Panc1 (cell line): ENCODE data around the gene HERC4. TPM values are rescaled to one million over a fixed set of nuclear protein-coding genes. Genes with fewer than 3 reads are reported as not detected.

Source experiments
- ATAC-seq: fragments of 200-7000 bp; cut with Tn5 transposase; 2 replicates; pipeline ENCODE4 v1.9.1; 2020; ENCODE audit warnings: mild to moderate bottlenecking, moderate library complexity
- BruUV-seq: library from RNA; stranded (reverse); fragments of 400-500 nt; replicated peaks from 2 replicates; lab custom pipeline; 2021; lab: Mats Ljungman, UMichigan
- CTCF ChIA-PET: fragments of 300-600 bp; sonication (Branson Sonifier 250); formaldehyde crosslinking; loops from one replicate; lab custom pipeline; 2022; ENCODE audit warnings: antibody characterized with exemption; lab: Charles Lee
- POLR2A ChIA-PET: fragments of 300-600 bp; sonication (Branson Sonifier 250); formaldehyde crosslinking; loops from one replicate; lab custom pipeline; 2022; ENCODE audit warnings: antibody characterized with exemption; lab: Charles Lee
- DNase-seq: peaks from one replicate; pipeline ENCODE4 v3.0.0-alpha.2; 2010; ENCODE audit warnings: low read depth, low spot score
- H3K27ac ChIP-seq: 2 replicates; pipeline ENCODE4 v1.5.1; 2011; ENCODE audit warnings: mild to moderate bottlenecking, low read length, inconsistent platforms
- H3K27me3 ChIP-seq: fragments of 200-500 bp; sonication (Bioruptor generic); 2 replicates; pipeline ENCODE4 v1.6.0; 2014; ENCODE audit warnings: low read length, inconsistent platforms; ENCODE audit not compliant: control insufficient read depth, insufficient read depth
- H3K36me3 ChIP-seq: fragments of 200-500 bp; sonication (Bioruptor generic); 2 replicates; pipeline ENCODE4 v1.5.1; 2014; ENCODE audit warnings: inconsistent platforms, mild to moderate bottlenecking, low read length, moderate library complexity; ENCODE audit not compliant: control insufficient read depth, insufficient read depth
- H3K4me1 ChIP-seq: 2 replicates; pipeline ENCODE4 v1.5.1; 2011; ENCODE audit warnings: inconsistent platforms, mild to moderate bottlenecking, low read length, moderate library complexity; ENCODE audit not compliant: control insufficient read depth, insufficient read depth
- H3K4me3 ChIP-seq, 2 experiments: 2 replicates each; pipeline ENCODE4 v1.5.1; 2011 to 2012; ENCODE audit warnings: low read depth in 2 of 2, low read length in 2 of 2, mild to moderate bottlenecking in 2 of 2, inconsistent platforms in 1 of 2, moderate library complexity in 1 of 2
- H3K9me3 ChIP-seq: fragments of 200-500 bp; sonication (Bioruptor generic); 2 replicates; pipeline ENCODE4 v1.5.1; 2014; ENCODE audit warnings: low read depth, mild to moderate bottlenecking, inconsistent platforms, low read length, moderate library complexity; ENCODE audit not compliant: control insufficient read depth, insufficient read depth
- CTCF ChIP-seq: fragments of 450-650 bp; IDR thresholded peaks from 2 replicates; pipeline ENCODE4 v1.5.1; 2017; ENCODE audit warnings: mild to moderate bottlenecking
- POLR2AphosphoS5 ChIP-seq: IDR thresholded peaks from 2 replicates; pipeline ENCODE4 v1.6.1; 2012; ENCODE audit warnings: mild to moderate bottlenecking, low read depth, low read length, moderate library complexity
- REST ChIP-seq, 2 experiments: IDR thresholded peaks; 2 replicates each; pipeline ENCODE4 v1.6.1; 2011 to 2012; ENCODE audit warnings: low read depth in 2 of 2, control low read depth in 1 of 2, low read length in 1 of 2, mild to moderate bottlenecking in 1 of 2, moderate library complexity in 1 of 2; ENCODE audit not compliant: insufficient read depth in 1 of 2
- SIN3A ChIP-seq: IDR thresholded peaks from 2 replicates; pipeline ENCODE4 v1.6.1; 2012; ENCODE audit warnings: low read depth, mild to moderate bottlenecking, low read length, moderate library complexity, borderline replicate concordance; ENCODE audit not compliant: insufficient read depth
- TCF7L2 ChIP-seq: IDR thresholded peaks from 2 replicates; pipeline ENCODE4 v1.6.1; 2011; ENCODE audit warnings: mild to moderate bottlenecking, low read depth, low read length, inconsistent platforms
- in situ Hi-C: cut with HindIII; loops from 2 replicates; pipeline ENCODE4 v1.10.0; 2016; ENCODE audit warnings: low sequenced_read_pairs, low pct_unique_long_range_greater_than_20kb
- intact Hi-C: fragments of 100-400 bp; cut with micrococcal nuclease; formaldehyde crosslinking; loops from one replicate; pipeline ENCODE4 v1.10.0; 2022; ENCODE audit not compliant: unreplicated experiment
- total RNA-seq: library from RNA; stranded (reverse); gene quantifications from one replicate; pipeline ENCODE4 v1.2.1, GENCODE V29; 2021; ENCODE audit not compliant: unreplicated experiment

The HERC4 gene
- total RNA-seq, 1 experiment from 2014 or later = 119 TPM

GRCh38 chr10:67912331-67912946 lies 162.6 kb downstream of the HERC4 start:
- in situ Hi-C loops = no loop called here
- CTCF ChIA-PET = no interaction called here
- no peak overlapping the region for H3K27ac ChIP-seq
- H3K27me3 ChIP-seq = no peaks in the 10 kb centered on the region
- ATAC-seq = no peak
- H3K4me1 ChIP-seq = no peaks in the 10 kb centered on the region; the same call in 1 of the 2 replicates
- H3K36me3 ChIP-seq = peaks cover 43% of the 10 kb centered on the region
- H3K9me3 ChIP-seq = no peaks in the 10 kb centered on the region
- no peak for DNase-seq
- no peak overlapping the region for H3K4me3 ChIP-seq
- intact Hi-C loops = no loop called here
- TF ChIP-seq POLR2AphosphoS5 (no peak), SIN3A (no peak), TCF7L2 (no peak), CTCF (no peak), REST (IDR thresholded peaks at IDR 0.05; ENCODE audit: insufficient read depth in 1 of 2, low read depth in 2 of 2, low read length in 1 of 2) (no peak)
- BruUV-seq = TSS peak; percentile 12
- POLR2A ChIA-PET = interaction anchor here (0.6 kb wide), 2 partner anchors 11 to 26 kb away, joined by 3 read pairs; no protein-coding TSS in a partner anchor

GRCh38 chr10:67903581-67903980 lies 171.5 kb downstream of the HERC4 start:
- Histone ChIP-seq H3K4me1 (no peaks in the 10 kb centered on the region), H3K36me3 (peaks cover 43% of the 10 kb centered on the region), H3K9me3 (no peaks in the 10 kb centered on the region), H3K4me3 (no peak overlapping the region), H3K27me3 (no peaks in the 10 kb centered on the region), H3K27ac (no peak overlapping the region)
- BruUV-seq = no TSS peak
- no peak for DNase-seq
- in situ Hi-C loops (no loop called here), intact Hi-C loops (no loop called here)
- ATAC-seq = peak; percentile 50
- CTCF ChIA-PET = interaction anchor here (0.6 kb wide), 1 partner anchor 26 kb away, joined by 3 read pairs; no protein-coding TSS in a partner anchor
- POLR2A ChIA-PET = no interaction called here
- TF ChIP-seq POLR2AphosphoS5 = no peak
- TF ChIP-seq CTCF = no peak
- TF ChIP-seq TCF7L2 = no peak
- no peak for TF ChIP-seq REST (IDR thresholded peaks at IDR 0.05; ENCODE audit: insufficient read depth in 1 of 2, low read depth in 2 of 2, low read length in 1 of 2)
- TF ChIP-seq SIN3A = no peak
